GM21515 (cell line): Measurements from ENCODE around the gene CIB4.

Experiments used
- ATAC-seq: cut with Tn5 transposase; IDR thresholded peaks from one replicate; pipeline ENCODE4 v1.9.1; 2021; ENCODE audit not compliant: unreplicated experiment

CIB4 gene

DNA sequence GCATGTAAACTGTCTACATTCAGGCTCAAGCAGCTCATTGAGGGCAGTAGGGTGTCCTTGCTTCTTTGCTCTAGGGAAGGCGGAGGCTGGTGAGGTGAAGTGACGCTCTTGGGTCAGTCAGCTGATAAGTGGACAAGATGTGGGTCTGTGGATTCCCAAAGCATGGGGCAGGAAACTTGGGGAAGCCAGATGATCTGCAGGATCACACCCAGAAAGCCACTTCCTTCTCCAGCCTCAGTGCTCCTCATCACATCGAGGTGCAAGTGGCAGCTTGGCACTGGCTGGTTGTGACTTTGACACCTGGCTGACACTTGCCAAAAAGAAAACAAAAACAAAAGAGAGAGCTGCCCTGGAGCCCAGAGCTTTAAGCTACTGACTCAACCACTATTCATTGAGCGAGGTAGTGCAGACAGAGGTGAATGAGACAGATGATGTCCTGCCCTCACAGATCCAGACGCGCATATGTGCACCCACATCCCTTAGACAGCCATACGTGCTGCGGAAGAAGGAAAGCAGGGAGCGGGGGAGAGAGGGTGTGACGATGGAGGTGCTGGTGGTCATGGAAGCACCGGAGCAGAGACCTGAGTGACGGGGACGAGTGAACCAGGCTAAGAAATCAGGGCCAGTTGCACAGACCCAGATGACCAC is 3.1 kb upstream of the CIB4 start:
- no peak for ATAC-seq

- ATAC-seq, result no peak
Measured at GRCh38 chr2:26642429-26642828, 1.3 kb upstream of the CIB4 start.

DNA sequence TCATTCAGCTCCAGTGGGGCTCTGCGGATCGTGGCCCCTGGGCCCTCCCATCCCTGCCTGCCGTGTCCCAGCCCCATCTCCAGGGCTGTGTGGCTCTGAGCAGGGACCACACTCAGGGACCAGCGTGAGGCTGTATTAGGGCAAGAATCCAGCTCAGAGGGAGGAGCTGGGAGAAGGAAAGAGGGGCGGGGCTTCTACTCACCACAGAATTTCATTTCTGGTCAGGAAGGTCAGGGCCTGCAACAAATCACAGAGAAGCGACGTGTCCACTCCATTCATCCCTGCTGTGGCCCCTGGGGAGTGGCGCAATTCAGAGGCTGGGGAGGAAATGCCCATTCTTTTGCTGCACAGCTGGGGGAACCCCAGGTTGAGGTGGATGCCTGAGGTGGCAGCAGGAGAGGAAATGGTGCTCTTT is 828 bp downstream of the CIB4 start:
- no peak for ATAC-seq

DNA sequence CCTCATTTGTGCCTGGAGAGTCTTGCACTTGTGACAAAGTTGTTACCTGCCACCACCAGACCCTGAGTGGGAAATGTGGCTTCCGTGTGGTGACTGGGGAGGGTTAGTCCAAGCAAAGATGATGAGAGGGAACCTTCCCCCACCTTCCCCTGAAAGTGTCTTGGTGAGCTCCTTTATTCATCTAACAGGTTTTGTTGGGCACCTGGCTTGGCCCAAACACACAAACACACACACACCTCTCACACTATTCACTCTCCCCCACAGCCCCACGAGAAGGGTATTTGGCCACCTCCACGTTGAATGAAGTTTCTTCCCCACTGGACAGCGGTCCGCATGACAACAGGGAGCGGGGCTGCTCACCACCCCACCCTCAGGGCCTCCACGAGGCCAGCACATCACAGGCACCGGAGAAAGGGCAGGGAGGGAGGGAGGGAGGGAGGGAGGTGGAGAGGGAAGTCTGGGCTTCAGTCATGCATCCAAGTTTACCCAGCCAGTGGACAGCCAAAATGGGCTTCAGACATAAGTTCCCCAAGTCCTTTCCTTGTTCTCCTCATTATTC is 1.4 kb downstream of the CIB4 start:
- no peak for ATAC-seq

- no peak for ATAC-seq
Measured at GRCh38 chr2:26637811-26638310, 3.3 kb downstream of the CIB4 start.

- ATAC-seq, result no peak
Measured at GRCh38 chr2:26636935-26637334, 4.2 kb downstream of the CIB4 start.

DNA sequence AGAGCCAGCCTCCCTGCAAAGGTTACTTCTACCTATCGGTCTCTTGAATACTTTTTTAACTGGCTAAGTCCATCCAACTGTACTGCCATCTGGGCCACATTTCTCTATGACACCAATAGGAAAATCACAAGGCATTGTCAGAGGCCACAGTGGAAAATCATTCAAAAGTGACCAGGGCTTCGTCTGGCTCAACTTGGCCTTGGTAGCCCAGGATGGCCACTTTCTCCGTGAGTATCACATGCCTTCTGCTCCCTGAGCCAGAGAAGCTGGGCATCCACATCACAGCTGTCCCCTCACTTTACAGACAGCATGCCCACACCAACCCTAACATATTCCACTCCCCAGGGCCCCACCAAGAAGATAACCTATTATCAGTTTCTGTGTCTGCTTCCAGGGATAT is 5.8 kb downstream of the CIB4 start:
- ATAC-seq, result no peak

DNA sequence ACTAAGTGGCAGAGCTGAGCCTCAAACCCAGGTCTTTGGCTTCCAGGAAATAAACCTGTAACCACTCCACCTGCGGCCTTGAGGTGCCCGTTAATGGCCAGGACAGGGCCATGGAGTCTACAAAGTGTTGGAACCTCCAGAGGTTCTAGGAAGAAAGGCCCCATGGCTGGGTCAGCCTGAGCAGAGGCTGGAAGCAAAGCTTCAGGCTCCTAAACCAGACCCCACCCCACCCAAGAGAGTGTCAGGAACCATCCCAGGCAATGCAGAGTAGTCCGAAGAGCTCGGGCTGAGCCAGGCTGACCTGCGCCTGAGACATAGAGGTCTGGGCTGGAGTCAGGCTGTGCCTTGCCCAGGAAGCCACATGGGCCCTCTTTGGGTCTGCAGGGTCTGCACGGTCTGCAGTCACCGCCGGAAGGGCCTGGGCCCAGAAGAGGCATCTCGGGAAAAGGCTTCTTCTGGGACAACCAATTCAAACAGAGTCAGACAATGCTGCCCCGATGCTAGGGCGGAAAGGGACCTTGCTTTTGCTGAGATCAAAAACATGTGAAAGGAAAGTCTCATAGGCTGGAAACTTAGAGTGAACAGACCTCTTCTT is 6.4 kb downstream of the CIB4 start:
- ATAC-seq, result no peak

GRCh38 chr2:26633993-26634595 is 7.1 kb downstream of the CIB4 start:
- no peak for ATAC-seq

- no peak for ATAC-seq
Measured at GRCh38 chr2:26633351-26633945, 7.7 kb downstream of the CIB4 start.

DNA sequence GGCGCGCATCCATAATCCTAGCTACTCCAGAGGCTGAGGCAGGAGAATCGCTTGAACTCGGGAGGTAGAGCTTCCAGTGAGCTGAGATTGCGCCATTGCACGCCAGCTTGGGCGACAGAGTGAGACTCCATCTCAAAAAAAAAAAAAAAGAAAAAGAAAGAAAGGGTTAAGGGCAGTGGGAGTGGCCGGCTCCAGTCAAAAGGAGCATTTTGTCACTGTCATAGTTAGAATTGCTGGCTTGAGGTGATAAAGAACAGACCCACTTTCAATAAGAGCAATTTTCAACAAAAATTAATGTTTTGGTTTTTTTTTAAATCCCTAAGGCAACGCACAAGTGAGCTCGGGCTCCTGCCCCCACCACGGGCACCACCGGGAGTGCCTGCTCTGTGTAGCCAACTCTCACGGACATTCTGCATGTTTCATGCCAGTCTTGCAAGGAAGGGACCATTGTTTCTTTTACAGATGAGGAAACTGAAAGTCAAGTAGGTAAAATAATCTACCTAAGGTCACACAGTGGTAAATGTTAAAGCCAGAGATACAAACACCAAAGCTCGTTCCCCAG is 8.5 kb downstream of the CIB4 start:
- ATAC-seq, result no peak

GRCh38 chr2:26631401-26632170 is 9.6 kb downstream of the CIB4 start:
- ATAC-seq, result no peak

GRCh38 chr2:26630669-26631360 is 10.4 kb downstream of the CIB4 start:
- ATAC-seq, result no peak

DNA sequence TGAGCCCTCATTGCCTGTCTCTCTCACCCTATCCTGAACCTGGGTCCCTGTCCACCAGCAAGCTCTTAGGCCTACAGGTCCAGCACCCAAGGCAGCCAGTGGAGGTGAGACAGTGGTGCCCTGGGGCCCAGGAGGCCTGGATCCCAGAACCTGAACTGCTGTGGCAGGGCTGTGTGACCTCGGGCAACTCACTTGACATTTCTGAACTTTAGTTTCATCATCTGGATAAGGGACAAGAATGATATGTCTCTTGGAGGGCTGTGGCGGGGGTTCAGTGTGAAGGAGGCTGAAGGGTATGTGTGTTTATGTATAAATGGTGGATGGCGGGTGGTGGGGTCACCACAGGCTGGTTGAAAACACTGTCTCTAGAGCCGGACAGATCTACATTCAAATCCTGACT is 10.9 kb downstream of the CIB4 start:
- ATAC-seq, result no peak

DNA sequence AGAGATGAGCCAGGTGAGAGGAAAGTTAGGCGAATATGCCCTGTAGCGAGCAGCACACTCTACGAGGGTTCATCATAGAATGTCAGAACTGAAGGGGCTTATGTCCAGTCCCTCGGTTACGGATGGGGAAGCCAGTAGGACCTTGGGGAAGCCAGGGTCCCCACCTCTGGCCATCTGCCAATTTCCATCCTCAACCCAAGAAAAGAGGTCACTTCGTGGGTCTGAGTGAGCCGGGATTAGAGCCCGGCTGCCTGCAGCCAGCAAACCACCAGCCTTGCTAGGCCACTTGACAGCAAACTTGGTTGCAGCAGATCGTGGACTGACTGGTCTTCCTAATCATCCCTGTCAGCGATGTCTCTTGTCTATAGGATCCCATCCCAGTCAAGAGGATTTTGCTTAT is 11.4 kb downstream of the CIB4 start:
- no peak for ATAC-seq

DNA sequence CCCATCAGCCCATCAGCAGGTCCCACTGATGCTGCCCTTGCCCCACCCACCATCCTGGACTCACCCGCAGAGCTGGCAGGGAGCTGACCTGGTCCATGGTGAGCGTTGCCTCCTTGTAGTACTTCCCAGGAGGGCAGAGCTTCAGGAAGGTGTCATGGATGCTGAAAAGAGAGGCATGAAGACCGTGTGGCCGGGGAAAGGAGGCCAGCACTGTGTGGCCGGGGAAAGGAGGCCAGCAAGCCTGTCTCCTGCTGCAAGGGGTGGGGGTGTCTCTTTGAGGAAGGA is 11.9 kb downstream of the CIB4 start:
- ATAC-seq, result no peak

GRCh38 chr2:26628561-26629345 is 12.4 kb downstream of the CIB4 start:
- ATAC-seq, result no peak

- ATAC-seq, result no peak
Measured at GRCh38 chr2:26627350-26628105, 13.6 kb downstream of the CIB4 start.

- no peak for ATAC-seq
Measured at GRCh38 chr2:26626606-26627005, 14.6 kb downstream of the CIB4 start.
